ENCODE measurements around the gene SYTL1. TPM values are rescaled to one million over a fixed set of nuclear protein-coding genes. Genes with fewer than 3 reads are reported as not detected.

The SYTL1 gene
- total RNA-seq, 1 experiment from 2014 or later = 75.9 TPM

DNA sequence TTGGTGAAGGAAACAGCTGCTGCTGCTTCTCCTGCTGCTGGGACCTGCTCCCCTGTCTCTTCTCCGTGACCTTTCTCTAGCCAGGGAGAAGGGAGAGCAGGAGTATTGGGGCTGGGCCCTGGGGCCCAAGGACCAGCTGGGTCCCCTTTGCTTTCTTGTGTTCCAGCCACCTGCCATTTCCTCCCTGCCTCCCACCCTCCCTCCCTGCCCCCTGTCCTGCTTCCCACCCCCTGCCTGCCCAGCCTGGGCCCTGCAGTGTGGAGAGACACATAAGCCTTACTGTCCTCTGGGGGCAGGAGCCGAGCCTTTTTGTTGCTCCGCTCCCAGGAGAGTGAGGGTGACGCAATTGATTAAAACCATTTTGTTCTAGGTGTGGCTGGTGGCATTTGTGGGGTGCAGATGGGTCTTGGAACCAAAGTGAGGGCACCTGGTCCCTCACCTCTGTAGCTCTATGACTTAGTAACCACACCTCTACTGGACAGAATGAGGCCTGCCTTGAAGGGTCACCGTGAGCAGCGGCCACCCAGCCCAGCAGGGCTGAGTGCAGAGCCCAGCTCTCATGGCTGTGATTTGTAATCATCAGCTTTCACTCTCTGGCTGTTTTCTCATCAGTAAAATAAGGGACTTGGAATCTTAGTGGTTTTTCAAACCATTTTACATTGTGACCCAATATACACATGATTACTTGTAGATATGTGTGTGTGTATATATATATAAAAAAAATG lies 33.8 kb upstream of the SYTL1 start:
- ChIA-PET POLR2A (interaction anchor here (1.6 kb wide), 1 partner anchor 75 kb away, joined by 4 read pairs; the partner anchor contains the start of gene CD164L2), CTCF (interaction anchor here (0.9 to 2.8 kb wide), 7 partner anchors 9 to 211 kb away, joined by 3 to 11 read pairs (median 3); no protein-coding TSS in a partner anchor)

More for the DNA sequence above, 33.8 kb upstream of the SYTL1 start:
- Histone ChIP-seq H3K9me3 (ENCODE audit: control insufficient read depth in 1 of 2, insufficient read depth in 1 of 2, low read depth in 1 of 2, low read length in 2 of 2) (no peaks in the 10 kb centered on the region), H3K27ac (ENCODE audit: low read depth, low read length) (no peak overlapping the region), H4K20me1 (ENCODE audit: insufficient read depth) (no peaks in the 10 kb centered on the region), H3K4me1 (ENCODE audit: control insufficient read depth in 1 of 2, insufficient read depth in 2 of 2, low read length in 2 of 2) (peaks cover 6 to 12% of the 10 kb centered on the region in 2 experiments; a peak in 3 of 4 replicates), H3K9ac (ENCODE audit: low read length) (no peak overlapping the region), H2AFZ (ENCODE audit: low read depth, low read length, poor library complexity, severe bottlenecking) (no peak overlapping the region), H3K79me2 (ENCODE audit: insufficient read depth, low read length) (no peaks in the 10 kb centered on the region), H3K36me3 (ENCODE audit: control insufficient read depth in 1 of 2, insufficient read depth in 2 of 2, low read length in 2 of 2) (no peaks in the 10 kb centered on the region), H3K4me3 (replicated peaks in 1 of 2; ENCODE audit: low read depth in 1 of 2, low read length in 2 of 2) (no peak overlapping the region), H3K27me3 (ENCODE audit: insufficient read depth, low read length) (no peaks in the 10 kb centered on the region), H3K9me2 (ENCODE audit: insufficient read depth) (no peaks in the 10 kb centered on the region), H3K4me2 (ENCODE audit: low read length) (no peak overlapping the region)
- TF ChIP-seq, protein P1, sequence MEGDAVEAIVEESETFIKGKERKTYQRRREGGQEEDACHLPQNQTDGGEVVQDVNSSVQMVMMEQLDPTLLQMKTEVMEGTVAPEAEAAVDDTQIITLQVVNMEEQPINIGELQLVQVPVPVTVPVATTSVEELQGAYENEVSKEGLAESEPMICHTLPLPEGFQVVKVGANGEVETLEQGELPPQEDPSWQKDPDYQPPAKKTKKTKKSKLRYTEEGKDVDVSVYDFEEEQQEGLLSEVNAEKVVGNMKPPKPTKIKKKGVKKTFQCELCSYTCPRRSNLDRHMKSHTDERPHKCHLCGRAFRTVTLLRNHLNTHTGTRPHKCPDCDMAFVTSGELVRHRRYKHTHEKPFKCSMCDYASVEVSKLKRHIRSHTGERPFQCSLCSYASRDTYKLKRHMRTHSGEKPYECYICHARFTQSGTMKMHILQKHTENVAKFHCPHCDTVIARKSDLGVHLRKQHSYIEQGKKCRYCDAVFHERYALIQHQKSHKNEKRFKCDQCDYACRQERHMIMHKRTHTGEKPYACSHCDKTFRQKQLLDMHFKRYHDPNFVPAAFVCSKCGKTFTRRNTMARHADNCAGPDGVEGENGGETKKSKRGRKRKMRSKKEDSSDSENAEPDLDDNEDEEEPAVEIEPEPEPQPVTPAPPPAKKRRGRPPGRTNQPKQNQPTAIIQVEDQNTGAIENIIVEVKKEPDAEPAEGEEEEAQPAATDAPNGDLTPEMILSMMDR (IDR thresholded peaks at IDR 0.05 in 2 of 3, conservative IDR thresholded peaks at IDR 0.05 in 1 of 3; ENCODE audit: borderline replicate concordance in 1 of 3, insufficient read depth in 1 of 3, low read depth in 2 of 3, low read length in 2 of 3) = no peak
- TF ChIP-seq CEBPB (IDR thresholded peaks at IDR 0.05; ENCODE audit: low read depth) (no peak), EZH2phosphoT487 (IDR thresholded peaks at IDR 0.05; ENCODE audit: borderline replicate concordance) (no peak), RAD21 (IDR thresholded peaks at IDR 0.05; ENCODE audit: low read depth) (no peak), POLR2AphosphoS5 (IDR thresholded peaks at IDR 0.05; ENCODE audit: low read depth, low read length) (no peak), ZFX (IDR thresholded peaks at IDR 0.05) (no peak), SIN3A (IDR thresholded peaks at IDR 0.05; ENCODE audit: low read depth) (no peak), SP1 (IDR thresholded peaks at IDR 0.05; ENCODE audit: low read depth) (no peak), FOSL1 (IDR thresholded peaks at IDR 0.05; ENCODE audit: low read depth) (no peak), ELF1 (IDR thresholded peaks at IDR 0.05; ENCODE audit: borderline replicate concordance, low read depth) (no peak), CBX3 (IDR thresholded peaks at IDR 0.05; ENCODE audit: low read depth) (no peak)
- TF ChIP-seq, protein P2, sequence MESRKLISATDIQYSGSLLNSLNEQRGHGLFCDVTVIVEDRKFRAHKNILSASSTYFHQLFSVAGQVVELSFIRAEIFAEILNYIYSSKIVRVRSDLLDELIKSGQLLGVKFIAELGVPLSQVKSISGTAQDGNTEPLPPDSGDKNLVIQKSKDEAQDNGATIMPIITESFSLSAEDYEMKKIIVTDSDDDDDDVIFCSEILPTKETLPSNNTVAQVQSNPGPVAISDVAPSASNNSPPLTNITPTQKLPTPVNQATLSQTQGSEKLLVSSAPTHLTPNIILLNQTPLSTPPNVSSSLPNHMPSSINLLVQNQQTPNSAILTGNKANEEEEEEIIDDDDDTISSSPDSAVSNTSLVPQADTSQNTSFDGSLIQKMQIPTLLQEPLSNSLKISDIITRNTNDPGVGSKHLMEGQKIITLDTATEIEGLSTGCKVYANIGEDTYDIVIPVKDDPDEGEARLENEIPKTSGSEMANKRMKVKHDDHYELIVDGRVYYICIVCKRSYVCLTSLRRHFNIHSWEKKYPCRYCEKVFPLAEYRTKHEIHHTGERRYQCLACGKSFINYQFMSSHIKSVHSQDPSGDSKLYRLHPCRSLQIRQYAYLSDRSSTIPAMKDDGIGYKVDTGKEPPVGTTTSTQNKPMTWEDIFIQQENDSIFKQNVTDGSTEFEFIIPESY (IDR thresholded peaks at IDR 0.05; ENCODE audit: extremely low read depth, insufficient replicate concordance, low read length) = no peak
- TF ChIP-seq, protein P3, sequence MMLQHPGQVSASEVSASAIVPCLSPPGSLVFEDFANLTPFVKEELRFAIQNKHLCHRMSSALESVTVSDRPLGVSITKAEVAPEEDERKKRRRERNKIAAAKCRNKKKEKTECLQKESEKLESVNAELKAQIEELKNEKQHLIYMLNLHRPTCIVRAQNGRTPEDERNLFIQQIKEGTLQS (IDR thresholded peaks at IDR 0.05) = no peak
- TF ChIP-seq, protein P4, sequence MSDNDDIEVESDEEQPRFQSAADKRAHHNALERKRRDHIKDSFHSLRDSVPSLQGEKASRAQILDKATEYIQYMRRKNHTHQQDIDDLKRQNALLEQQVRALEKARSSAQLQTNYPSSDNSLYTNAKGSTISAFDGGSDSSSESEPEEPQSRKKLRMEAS (IDR thresholded peaks at IDR 0.05) = no peak
- no TSS peak for BruUV-seq (replicated peaks)
- RAD21 ChIA-PET (ENCODE audit: low non-redundant PET in 1 of 2, low total read pairs in 2 of 2, uncharacterized antibody in 2 of 2, unreplicated experiment in 2 of 2) = no interaction called here
- intact Hi-C loops (cut with micrococcal nuclease) = no loop called here
- ATAC-seq (no peak), DNase-seq (ENCODE audit: low read depth, low spot score) (no peak)
